WERI-Rb-1 (cell line): ENCODE results near the gene PDE6A.
"Not testable (repeated sequence)": the region's sequence is repeated elsewhere in the genome, so short reads cannot be mapped to it uniquely, and the experiment has no call there.

ENCODE experiments used
- DNase-seq: peaks from one replicate; pipeline ENCODE4 v3.0.0-alpha.2; 2020
- H3K27ac ChIP-seq: fragments of 250-450 bp; sonication (Bioruptor Pico); 2 replicates; pipeline ENCODE4 v1.5.1; 2020; ENCODE audit warnings: mild to moderate bottlenecking, moderate library complexity
- H3K27me3 ChIP-seq: fragments of 250-450 bp; sonication (Bioruptor Pico); 2 replicates; pipeline ENCODE4 v1.5.1; 2021; ENCODE audit warnings: mild to moderate bottlenecking, low read depth, moderate library complexity; ENCODE audit not compliant: insufficient read depth, severe bottlenecking
- H3K36me3 ChIP-seq: fragments of 250-450 bp; sonication (Bioruptor Pico); 2 replicates; pipeline ENCODE4 v1.5.1; 2020; ENCODE audit warnings: mild to moderate bottlenecking, moderate library complexity
- H3K4me3 ChIP-seq: 2 replicates; pipeline ENCODE4 v1.5.1; 2011; ENCODE audit warnings: low read depth, mild to moderate bottlenecking, control low read depth, low read length
- H3K9me3 ChIP-seq: fragments of 250-450 bp; sonication (Bioruptor Pico); 2 replicates; pipeline ENCODE4 v1.5.1; 2021; ENCODE audit warnings: mild to moderate bottlenecking, moderate library complexity; ENCODE audit not compliant: severe bottlenecking
- CTCF ChIP-seq: IDR thresholded peaks from 2 replicates; pipeline ENCODE4 v1.5.1; 2011; ENCODE audit warnings: low read depth, mild to moderate bottlenecking, control low read depth, inconsistent platforms, low read length

Gene PDE6A

DNA sequence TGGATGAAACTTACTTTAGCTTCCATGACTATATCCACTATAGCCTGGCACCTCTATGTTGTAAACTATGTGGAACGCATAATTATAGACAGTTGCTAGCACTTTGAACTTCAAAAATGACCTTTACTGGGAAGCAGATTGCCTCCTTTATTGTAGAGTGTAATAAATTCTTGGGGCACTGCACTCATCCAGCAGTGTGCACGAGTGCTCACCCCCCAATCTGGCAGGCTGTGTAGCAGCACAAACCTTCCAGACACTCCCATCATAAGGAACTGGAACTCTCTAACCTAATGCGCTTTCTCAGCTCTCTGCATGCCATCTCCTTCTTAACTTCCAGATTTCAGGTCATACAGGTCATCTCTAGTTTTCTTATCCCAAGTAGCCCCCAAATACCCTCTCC is 1.5 kb upstream of the PDE6A start:
- DNase-seq = no peak
- no peak overlapping the region for H3K4me3 ChIP-seq
- H3K27me3 ChIP-seq = no peaks in the 10 kb centered on the region
- no peak for TF ChIP-seq CTCF
- H3K9me3 ChIP-seq = no peaks in the 10 kb centered on the region
- no peaks in the 10 kb centered on the region for H3K36me3 ChIP-seq
- no peak overlapping the region for H3K27ac ChIP-seq

GRCh38 chr5:149943177-149943949 is 1.2 kb downstream of the PDE6A start:
- peak overlapping the region; percentile 81 for H3K27ac ChIP-seq
- not testable (repeated sequence) for H3K27me3 ChIP-seq, H3K4me3 ChIP-seq, H3K36me3 ChIP-seq, H3K9me3 ChIP-seq, DNase-seq

GRCh38 chr5:149942741-149943169 is 1.8 kb downstream of the PDE6A start:
- H3K9me3 ChIP-seq, H3K27me3 ChIP-seq, H3K36me3 ChIP-seq, H3K4me3 ChIP-seq: not testable (repeated sequence)
- peak overlapping the region; percentile 81 for H3K27ac ChIP-seq
- DNase-seq = peak; percentile 65

GRCh38 chr5:149942199-149942598 is 2.4 kb downstream of the PDE6A start:
- H3K36me3 ChIP-seq = no peaks in the 10 kb centered on the region

GRCh38 chr5:149941795-149942194 is 2.8 kb downstream of the PDE6A start:
- Histone ChIP-seq H3K27ac (no peak overlapping the region; the same call in 1 of the 2 replicates), H3K27me3 (no peaks in the 10 kb centered on the region), H3K36me3 (no peaks in the 10 kb centered on the region), H3K9me3 (no peaks in the 10 kb centered on the region), H3K4me3 (no peak overlapping the region)
- no peak for TF ChIP-seq CTCF
- DNase-seq = no peak

More at GRCh38 chr5:149942199-149942598, 2.4 kb downstream of the PDE6A start:
- no peak for TF ChIP-seq CTCF
- no peaks in the 10 kb centered on the region for H3K27me3 ChIP-seq
- no peaks in the 10 kb centered on the region for H3K9me3 ChIP-seq
- no peak for DNase-seq
- H3K4me3 ChIP-seq = no peak overlapping the region
- peak overlapping the region; percentile 81 for H3K27ac ChIP-seq

GRCh38 chr5:149940941-149941644 is 3.5 kb downstream of the PDE6A start:
- Histone ChIP-seq H3K9me3 (no peaks in the 10 kb centered on the region), H3K36me3 (no peaks in the 10 kb centered on the region), H3K4me3 (no peak overlapping the region), H3K27ac (no peak overlapping the region), H3K27me3 (no peaks in the 10 kb centered on the region)
- TF ChIP-seq CTCF = no peak
- no peak for DNase-seq
